ENCODE results near the gene SMAGP.
A peak's percentile ranks its signal among the peaks of the same experiment; 100 is the strongest.
"Not testable (repeated sequence)": the region's sequence is repeated elsewhere in the genome, so short reads cannot be mapped to it uniquely, and the experiment has no call there.

The SMAGP gene

GRCh38 chr12:51270067-51270950 is at the start of gene SMAGP:
SMAGP (minus strand) TSS chr12:51270415; CDS start chr12:51269278, 1,137 bp downstream.
- DNase-seq = peak; percentile 44

- peak; percentile 83 for DNase-seq
These were observed 48.8 kb upstream of the SMAGP start for GRCh38 chr12:51318846-51319599.

- not testable (repeated sequence) for DNase-seq
These were observed 48.0 kb upstream of the SMAGP start for GRCh38 chr12:51318057-51318806.

DNA sequence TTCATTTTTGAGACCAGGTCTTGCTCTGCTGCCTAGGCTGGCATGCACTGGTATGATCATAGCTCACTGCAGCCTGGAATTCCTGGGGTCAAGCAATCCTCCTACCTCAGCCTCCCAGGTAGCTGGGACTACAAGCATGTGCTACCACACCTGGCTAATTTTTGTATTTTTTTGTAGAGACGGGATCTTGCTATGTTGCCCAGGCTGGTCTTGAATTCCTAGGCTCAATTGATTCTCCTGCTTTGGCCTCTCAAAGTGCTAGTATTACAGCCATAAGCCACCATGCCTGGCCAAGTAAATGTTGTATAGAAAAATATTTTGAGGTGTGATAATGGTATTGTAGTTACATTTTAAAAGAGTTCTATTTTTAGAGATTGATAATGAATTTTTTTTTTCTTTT is 41.2 kb upstream of the SMAGP start:
- no peak for DNase-seq

DNA sequence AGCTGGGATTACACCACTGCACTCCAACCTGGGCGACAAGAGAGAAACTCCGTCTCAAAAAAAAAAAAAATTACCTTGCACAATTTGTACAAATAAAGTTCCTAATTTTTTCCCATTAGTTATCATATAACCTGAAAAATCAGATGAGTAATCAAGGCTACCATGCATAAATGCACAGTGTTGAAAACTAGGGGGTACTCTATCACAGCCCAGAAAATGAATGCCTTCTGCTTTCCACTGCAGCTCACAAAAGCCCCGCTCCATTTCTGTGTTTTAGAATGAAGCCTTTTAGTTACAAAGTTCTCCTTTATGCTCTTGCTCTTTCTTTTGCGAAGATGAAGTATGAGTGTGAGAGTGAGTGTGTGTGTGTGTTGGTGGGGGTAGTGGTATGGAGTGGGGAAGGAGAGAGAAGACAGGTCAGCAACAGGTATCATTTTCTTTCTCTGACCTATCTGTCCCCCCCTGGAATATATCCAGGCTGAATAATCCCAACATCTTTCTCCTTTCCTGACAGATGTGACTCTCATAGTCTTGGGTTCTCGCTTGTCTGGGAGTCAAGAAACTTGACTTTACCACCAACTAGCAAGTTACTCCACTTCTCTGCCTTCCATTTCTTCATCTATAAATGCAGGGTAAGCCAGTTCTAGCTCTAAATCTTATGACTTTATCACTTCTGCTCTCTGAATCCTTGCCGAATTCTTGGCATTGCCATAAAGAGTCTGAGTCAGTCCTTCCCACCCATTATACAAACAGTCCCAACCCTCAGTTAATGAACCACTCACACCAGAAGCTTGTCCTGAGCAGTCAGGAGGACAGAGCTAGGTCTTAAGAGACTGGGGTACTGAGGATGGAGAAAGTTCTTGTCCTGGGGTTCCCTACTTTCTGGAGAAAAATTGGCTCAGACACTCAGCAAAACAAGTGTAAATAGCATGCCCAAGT is 37.7 kb upstream of the SMAGP start:
- DNase-seq = no peak

GRCh38 chr12:51306507-51306906 is 36.3 kb upstream of the SMAGP start:
- no peak for DNase-seq

- DNase-seq = not testable (repeated sequence)
These were observed 30.6 kb upstream of the SMAGP start for GRCh38 chr12:51300768-51301167.

- DNase-seq = no peak
These were observed 25.4 kb upstream of the SMAGP start for GRCh38 chr12:51295651-51296050.

DNA sequence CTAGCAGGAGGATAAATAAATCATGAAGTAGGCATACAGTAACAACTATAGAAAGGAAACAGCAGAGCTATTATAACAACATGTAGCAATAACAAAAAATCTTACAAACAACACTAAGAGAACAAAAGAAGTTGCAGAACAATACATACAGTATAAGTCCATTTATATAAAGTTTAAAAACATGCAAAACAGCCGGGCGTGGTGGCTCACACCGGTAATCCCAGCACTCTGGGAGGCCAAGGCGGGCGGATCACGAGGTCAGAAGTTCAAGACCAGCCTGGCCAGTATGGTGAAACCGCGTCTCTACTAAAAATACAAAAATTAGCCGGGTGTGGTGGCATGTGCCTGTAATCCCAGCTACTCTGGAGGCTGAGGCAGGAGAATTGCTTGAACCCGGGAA is 23.9 kb upstream of the SMAGP start:
- DNase-seq = not testable (repeated sequence)

DNA sequence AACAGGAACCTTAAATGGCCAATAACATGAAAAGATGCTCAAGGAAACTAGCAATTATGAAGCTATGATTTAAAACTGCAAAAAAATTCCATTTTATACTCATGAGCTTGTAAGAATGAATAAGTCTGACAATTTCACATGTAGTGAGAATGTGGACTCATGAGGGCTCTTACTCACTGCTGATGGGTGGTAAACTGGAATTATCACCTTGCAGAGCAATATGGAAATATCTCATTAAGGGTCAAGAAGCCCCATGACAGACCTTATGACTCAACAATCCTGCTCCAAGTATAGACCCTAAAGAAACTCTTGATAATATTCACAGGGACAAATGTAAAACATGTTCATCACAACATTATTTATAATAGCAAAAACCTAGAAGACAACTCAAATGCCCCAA is 23.5 kb upstream of the SMAGP start:
- DNase-seq = no peak

DNA sequence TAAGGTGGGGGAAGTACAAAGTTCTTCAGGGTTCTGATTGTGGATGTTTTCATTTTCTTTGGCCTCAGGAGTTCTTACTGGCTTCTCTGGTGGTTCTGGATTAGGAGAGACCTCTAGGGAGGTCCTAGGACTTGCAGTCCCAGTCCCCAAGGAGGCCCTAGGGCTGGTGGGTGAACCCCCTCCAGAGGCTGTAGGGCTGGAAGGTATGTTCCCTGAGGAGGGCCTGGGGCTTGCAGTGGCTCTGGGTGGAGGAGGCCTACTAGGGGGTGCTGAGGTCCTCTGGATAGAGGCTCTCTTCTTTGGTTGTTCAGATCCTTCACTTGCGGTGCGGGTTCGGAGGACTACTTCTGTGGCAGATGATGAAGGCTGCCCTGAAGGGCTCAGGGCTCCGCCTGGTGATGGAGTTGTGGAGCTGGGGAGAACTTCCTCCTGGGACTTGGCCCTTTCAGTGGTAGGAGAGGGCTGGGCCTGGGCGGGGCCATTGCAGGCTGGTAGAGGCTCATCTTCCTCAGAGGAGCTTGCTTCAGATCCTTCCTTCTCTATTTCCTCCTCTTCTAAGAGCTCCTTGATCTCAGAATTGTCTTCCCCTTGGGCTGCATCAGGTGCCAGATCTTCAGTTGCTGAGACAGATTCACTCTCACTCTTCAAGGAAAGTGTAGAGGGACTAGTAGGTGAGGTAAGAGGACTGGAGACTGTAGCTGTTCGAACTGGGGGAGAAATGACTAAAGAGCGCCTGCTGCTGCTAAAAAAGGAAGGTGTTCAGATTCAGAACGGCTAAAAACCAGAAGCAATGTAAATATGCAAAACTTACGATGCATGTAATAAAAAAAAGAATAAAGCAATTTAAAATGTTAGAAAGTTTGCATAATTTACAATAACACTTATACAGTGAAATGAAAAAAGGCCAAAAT is 21.6 kb upstream of the SMAGP start:
- DNase-seq = peak; percentile 18

DNA sequence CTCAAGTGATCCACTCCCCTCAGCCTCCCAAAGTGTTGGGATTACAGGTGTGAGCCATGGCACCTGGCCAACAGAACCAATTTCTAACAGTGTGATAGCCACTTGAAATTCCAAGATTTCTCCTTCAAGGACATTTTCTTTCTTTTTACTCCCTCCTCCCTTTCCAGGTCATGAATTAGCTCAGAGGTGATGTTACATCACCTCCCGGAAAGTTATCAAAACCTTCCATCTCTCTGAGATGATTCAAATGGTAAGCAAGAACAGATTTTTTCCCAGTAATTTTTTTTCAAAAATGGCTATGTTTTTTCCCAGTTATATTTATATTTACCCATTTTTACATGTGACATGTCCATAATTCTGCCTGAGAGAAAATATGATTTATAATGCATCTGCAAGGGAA is 15.6 kb upstream of the SMAGP start:
- DNase-seq = no peak

GRCh38 chr12:51281202-51281924 is 11.1 kb upstream of the SMAGP start:
- no peak for DNase-seq

DNA sequence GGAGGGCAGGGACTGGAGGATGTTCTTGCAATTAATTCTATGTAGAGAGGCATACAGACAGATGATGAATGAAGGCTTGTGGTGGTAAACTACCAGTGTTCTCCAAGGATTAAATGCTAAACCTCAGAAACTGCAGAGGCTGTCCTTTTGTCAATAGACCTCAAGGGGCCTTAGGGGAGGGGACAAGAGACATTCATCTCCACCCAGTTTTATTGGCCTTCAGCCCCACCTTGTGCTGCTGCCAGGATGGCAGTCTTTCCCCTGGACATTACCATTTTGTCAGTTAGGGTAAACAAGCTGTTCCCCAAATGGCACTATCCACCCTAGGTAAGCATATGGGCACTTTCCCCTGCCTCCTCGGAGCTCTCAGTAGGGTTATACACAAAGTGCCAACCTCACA is 4.9 kb upstream of the SMAGP start:
- no peak for DNase-seq

DNA sequence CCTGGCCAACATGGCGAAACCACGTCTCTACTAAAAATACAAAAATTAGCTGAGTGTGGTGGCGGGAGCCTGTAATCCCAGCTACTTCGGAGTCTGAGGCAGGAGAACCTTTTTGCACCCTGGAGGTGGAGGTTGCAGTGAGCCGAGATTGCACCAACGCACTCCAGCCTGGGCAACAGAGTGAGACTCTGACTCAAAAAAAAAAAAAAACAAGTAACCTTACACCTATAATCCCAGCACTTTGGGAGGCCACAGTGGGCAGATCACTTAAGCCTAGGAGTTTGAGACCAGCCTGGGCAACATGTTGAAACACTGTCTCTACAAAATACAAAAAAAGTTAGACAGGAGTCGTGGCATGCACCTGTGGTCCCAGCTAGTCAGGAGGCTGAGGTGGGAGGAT is 2.6 kb upstream of the SMAGP start:
- DNase-seq = not testable (repeated sequence)

DNA sequence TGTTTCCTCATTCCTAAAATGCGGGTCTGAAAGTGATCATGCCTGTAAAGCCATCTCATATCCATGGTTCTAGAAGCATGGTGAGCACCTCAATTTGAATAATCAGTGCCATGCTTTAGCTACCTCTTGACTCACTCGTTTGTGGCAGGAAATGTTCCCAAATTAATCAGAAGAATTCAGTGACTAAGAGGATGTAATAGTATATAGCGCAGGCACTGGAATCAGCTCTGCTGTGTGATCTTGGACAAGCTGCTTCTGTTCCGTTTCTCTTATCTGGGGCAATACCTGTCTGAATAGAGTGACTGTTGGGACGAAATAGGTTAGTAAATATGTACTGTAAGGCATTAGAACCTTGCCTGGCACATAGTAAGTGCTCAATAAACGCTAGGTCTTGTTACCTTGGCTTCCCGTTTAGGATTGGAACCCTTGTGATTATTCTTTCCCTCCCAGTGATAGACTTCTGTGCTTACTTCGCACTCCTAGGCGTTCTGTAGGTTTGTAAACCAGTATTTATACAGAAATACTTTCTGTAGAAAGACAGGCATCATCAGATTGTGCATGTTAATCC is 820 bp upstream of the SMAGP start:
- no peak for DNase-seq

- DNase-seq = peak; percentile 67
These were observed 795 bp downstream of the SMAGP start for GRCh38 chr12:51269174-51270066.

DNA sequence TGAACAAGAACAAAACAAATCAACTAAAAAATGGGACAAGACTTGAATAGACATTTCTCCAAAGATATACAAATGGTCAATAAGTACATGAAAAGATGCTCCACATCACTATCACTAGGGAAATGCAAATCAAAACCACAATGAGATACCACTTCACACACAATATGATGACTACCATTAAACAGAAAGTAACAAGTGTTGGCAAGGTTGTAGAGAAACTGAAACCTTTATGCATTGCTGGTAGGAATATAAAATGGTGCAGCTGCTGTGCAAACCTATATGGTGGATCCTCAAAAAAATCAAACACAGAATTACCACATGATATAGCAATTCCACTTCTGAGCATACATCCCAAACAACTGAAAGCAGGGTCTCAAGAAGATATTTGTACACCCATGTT is 5.2 kb downstream of the SMAGP start:
- DNase-seq = no peak

- DNase-seq = no peak
These were observed 5.9 kb downstream of the SMAGP start for GRCh38 chr12:51264297-51264696.

All from hematopoietic multipotent progenitor cell treated with erythropoietin and hydrocortisone succinate and interleukin-3 and kit ligand, for 6 days (in vitro differentiated cells).